K562 (cell line): Measurements from ENCODE around the gene KCNMB3.

Experiments used
- FOS ChIP-seq: IDR thresholded peaks from 3 replicates; pipeline ENCODE4 v1.6.1; 2011; ENCODE audit not compliant: insufficient read length; ENCODE audit errors: extremely low read depth
- MTA3 ChIP-seq: fragments of 450-650 bp; formaldehyde crosslinking; IDR thresholded peaks from 2 replicates; pipeline ENCODE4 v1.6.1; 2017; ENCODE audit warnings: mild to moderate bottlenecking, borderline replicate concordance
- MYNN ChIP-seq, 2 experiments: sonication (generic); formaldehyde crosslinking in 1 of 2; IDR thresholded peaks; 2 replicates each; pipeline versions ENCODE4 v1.5.0 to v1.6.1; 2016 to 2020; ENCODE audit warnings: antibody characterized with exemption in 1 of 2, missing genetic modification reagents in 1 of 2

GRCh38 chr3:179263134-179263533 is 12.2 kb upstream of the KCNMB3 start:
- TF ChIP-seq MYNN (IDR thresholded peaks at IDR 0.05), result no peak
- no peak for TF ChIP-seq MYNN (CRISPR knock-in tag; IDR thresholded peaks at IDR 0.05)
- TF ChIP-seq MTA3, result no peak
- no peak for TF ChIP-seq FOS
